GM18861 (cell line): ENCODE measurements around the gene SBK1.

ENCODE experiments used
- ATAC-seq: cut with Tn5 transposase; IDR thresholded peaks from one replicate; pipeline ENCODE4 v1.9.1; 2021; ENCODE audit not compliant: unreplicated experiment

The SBK1 gene

DNA sequence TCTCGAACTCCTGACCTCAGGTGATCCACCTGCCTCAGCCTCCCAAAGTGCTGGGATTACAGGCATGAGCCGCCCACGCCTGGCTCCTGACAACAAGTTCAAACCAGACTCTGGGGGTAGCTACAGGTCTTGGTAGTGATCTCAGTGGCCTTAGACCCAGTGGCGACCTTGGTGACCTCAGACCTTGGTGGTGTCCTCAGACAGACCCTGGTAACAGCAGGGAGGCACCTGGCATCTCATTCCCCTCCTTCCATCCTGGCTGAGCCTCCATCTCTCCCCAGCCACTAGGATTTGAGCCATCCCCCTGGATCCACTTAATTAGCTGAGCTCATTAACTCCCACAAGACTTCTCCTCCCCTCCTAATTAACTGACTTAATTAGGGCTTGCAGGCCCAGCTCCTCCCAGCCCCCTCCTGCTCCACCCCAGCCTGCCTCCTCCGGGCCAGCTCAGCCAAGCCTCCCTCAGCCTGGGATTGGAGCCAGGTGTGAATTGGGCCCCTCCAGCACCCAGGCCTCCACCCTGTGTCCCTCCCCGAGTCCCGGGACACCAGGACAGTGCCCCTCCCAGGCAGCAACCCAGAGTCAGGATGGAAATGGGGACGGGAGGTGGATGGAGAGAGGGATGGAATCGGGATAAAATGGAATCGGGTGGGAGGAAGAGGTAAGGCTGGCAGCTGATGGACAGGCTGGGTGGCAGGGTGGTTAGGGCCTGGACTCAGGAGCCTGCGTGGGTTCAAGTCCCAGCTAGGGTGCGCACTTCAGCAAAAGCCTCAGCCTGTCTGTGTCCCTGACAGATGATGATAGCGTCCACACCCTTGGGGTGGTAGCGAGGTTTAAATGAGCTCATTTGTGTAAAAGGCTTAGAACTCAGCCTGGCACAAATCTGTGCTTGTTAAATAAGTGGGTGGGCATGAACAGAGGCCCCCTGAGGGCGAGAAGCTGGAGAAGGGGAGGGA, 11.2 kb upstream of the SBK1 start:
- ATAC-seq: no peak

DNA sequence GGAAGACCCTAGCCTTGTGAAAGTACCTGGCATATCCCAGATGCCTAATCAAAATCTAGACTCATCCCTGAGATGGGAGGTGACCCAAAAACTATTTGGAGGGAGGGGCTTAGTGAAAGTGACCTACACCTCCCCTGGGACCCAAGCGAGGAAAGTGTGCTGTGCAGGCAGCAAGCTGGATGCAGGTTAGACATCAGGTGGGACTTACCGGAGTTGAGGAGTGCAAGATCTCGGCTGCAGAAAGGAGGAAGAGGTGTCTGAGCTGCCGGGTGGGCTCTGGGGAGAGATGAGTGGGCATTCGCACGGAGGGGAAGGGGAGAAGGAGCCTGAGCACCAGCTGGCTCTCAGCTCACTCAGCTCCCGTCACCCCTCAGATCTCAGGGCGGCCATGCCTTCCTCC, 10.3 kb upstream of the SBK1 start:
- no peak for ATAC-seq

DNA sequence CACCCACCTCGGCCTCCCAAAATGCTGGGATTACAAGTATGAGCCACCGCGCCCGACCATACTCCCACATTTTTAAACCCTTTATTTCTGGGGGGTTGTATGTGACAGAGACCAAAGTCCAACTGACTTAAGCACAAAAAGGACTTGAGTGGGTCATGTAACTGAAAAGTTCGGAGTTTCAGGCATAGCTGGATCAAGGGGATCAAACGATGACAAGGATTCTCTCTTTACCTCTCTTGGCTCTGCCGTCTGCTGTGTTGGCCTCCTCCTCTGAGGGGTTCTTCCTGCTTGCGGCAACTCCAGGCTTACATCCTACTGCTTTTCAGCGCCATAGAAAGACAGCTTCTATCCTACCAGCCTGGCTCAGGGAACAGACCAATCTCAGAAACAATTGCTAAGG, 9.2 kb upstream of the SBK1 start:
- no peak for ATAC-seq

DNA sequence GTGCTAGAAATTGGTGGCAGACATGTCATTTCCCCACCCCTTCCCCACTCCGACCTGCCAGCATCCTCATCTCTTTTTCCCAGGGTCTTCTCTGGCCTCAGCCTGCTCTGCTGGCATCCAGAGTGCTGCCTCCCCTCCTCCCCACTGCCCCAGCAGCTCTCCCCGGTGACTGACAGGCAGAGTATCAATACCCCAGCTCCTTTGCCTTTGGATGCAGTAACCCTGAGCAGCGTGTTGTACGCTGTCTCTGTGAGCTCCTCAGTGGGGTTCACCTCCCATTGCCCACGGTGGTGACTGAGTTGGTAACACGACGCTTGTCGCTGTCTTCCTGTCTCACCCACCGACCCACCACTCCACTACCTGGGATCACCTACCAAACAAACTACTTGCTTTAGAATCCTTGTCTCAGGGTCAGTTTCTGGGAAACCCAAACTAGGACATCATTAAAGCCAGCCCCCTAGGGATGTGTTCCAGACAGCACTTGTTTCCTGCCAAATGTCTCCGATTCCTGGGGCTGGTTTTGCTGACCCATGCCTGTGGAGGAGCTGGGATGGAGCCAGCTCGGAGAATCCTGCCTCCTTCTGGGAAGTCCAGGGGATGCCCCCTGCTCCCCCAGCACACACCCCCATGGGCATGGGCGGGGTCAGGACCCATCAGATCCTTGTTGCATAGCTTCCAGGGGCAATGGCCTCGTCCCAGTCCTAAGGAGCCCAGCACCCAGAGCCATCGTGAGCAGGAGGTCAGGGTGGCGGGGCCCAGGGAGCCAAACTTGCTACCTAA, 8.3 kb upstream of the SBK1 start:
- no peak for ATAC-seq

DNA sequence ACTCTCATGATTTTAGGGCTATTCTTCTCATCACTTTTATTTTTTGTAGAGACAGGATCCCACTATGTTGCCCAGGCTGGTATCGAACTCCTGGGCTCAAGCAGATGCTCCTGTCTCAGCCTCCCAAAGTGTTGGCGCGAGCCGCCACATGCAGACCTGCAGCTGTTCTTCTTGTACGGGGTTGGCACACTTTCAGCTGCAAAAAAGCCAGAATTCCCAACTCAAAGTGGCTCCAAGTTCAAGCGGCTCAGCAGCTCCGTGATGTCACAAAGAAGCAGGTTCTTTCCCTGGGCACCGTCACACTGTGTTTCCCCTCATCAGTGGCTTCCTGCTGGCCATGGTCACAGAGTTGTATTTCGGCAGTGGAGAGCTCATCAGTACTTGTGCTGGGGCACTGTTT, 6.7 kb upstream of the SBK1 start:
- no peak for ATAC-seq

DNA sequence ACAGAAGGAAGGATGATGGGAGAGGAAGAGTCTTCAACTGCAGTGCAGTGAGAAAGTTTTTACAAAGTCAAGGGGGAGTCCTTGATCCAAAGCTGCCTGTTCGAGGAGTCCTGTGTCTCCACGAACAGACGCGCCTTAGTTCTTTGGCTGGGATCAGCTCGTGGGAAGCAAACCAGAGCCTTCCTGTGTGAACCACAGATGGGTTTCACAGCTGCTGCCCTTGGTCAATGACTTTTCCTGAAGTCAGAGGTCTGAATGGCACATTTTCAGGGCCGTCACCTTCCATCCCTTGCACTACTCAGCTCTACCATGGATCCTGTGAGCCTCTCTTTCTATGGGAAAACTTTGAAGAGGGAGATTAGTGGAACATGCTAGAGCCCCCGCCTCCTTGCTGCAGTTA, 4.2 kb upstream of the SBK1 start:
- no peak for ATAC-seq

DNA sequence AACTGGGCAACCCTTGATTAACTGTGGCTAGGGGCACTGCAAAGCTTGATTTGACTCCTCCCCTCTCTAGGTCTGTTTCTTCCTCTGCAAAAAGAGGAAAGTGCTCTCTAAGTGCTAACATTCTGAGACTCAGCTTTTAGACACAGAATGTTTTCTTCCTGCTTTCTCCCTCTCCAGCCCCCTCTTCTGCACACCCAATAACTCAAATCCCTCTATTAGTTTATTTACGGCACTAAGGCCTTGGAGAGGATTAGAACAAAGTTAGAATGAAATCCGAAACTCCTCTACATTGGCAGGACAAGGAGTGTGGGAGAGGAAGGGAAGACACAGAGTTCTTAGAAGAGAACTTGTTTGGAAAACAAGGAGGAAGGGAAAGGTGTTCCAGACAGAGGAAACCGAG, 3.3 kb upstream of the SBK1 start:
- no peak for ATAC-seq

DNA sequence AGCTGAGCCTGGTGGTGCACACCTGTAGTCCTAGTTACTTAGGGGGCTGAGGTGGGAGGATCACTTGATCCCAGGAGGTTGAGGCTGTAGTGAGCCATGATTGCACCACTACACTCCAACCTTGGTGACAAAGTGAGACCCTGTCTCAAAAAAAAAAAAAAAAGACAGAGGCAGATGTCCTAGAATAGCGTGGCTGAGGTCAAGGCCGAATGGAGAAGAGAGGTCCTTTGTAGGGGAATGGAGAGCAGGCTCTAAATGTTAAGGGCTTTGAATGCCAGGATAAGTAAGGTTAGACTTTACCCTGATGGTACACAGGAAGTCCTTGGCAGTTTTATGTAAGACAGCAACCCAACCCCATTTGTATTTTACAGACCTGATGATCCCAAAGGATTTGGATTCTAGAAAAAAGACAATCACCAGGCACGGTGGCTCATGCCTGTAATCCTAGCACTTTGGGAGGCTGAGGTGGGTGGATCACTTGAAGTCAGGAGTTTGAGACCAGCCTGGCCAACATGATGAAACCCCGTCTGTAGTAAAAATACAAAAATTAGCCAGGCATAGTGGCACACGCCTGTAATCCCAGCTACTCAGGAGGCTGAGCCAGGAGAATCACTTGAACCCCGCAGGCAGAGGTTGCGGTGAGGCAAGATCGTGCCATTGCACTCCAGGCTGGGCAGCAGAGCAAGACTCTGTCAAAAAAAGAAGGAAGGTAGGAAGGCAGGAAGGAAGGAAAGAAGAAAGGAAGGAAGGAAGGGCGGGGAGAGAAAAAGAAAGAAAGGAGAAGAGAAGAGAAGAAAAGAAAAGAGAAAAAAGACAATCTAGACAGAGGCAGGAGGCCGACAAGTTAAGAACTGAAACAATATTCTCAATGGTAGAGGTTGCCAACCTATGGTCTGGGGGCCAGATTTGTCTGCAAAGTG, 2.1 kb upstream of the SBK1 start:
- ATAC-seq: no peak

DNA sequence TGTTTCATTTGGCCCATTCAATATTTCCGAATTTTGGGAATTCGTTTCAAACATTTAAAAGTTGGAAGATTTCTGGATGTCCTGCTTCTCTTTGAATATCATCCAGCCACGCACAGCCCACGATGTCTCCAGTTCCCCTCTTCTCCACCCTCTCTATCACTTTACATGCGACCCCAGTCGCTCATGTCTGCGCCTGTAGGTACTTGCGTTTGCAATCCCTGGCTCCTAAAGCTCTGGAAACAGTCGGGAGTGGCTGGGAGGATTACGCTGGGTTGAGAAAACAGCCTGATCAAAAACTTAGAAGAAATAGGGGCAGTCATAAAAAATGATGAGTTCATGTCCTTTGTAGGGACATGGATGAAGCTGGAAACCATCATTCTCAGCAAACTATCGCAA, 1.5 kb upstream of the SBK1 start:
- ATAC-seq: no peak

DNA sequence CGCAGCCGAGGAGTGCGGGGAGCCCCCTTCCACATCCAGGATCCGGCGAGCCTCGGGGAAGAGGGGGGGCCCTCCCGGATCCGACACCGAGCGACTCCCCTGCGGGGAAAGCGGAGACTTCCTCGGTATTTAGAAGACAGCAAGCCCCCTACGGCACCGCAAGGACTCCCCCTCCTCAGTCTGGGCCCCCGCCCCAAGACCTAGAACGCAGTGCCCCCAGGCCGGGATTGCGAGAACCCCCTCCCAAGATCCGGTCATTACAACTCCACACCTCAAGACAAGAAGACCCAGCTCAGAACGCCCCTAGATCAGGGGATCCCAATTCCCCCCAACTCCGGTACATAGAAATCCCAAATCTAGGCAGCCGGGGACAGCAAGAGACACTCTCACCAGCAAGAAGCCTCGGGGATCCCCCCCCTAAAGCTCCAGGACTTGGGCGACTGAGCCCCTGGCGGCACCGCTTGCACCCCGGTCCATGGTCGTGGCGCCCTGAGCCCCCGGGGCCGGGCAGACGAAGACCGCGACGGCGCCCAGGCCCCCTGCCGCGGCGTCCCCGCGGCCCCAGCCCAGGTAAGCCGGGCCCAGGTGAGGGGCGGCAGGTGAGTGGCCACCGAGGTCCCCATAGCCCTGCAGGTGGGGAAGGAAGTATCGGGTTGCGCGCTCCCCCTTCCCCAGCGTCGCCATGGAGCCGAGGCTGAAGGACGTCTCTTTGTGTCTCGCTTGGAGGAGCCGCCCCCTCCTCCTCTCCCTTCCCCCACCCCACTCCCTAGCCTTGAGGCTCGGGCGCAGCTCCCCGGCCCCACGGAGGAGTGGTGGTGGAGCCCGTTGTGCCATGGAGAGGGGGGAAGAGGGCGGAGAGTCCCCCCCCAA, 641 bp downstream of the SBK1 start:
- ATAC-seq: peak; percentile 10

DNA sequence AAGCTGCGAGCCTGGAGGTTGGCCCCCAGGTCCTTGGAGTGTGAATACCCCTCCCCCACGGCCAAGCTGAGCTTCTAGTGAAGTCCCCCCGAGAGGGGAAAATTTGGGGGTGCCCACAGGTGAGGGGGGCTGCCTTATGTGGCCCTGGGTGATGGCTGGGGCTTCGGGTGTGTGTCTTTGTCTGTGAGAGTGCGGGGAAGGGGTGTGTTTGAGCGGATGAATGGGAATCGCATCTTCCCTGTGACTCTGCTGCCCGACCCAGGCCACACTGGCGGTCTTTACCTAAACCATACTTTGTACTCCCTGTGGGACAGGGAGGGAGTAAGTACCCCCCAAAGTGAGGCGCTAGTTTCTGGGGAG, 1.3 kb downstream of the SBK1 start:
- ATAC-seq: no peak

DNA sequence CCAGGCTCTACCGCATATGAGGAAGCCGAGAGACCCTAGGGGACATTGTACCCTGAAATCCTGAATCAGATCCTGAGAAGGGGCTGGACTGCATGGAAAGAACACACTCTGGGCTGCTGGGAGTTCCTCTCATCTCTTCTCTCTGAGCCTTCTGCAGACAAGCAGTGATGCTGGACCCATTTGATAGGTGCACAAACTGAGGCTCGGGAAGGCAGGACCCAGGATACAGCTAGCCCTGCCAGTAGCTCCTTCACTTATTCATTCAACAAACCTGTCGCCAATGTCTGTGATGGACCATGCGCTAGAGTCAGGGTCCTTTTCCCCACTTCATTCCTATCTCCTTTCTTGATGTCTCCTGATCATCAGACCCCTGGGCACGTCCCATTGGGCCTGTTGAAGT, 1.9 kb downstream of the SBK1 start:
- no peak for ATAC-seq

DNA sequence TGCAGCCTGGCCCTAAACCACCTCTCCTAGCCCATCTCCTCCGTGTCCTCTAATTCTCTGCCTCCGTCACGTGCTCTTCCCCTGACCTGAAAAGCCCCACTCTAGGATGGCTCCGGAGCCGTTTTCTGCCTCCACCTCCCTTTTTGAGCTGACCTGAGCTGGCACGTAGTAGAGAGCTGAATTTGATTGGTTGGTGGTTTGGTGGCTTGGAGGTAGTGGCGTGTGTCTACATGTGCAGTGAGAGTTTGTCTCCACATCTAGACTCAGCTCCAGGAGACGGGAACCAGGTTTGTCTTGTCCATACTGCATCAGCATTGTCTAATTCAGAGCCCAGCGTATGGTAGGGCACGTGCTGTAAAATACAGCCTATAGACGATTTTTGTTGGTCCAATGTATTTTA, 3.0 kb downstream of the SBK1 start:
- ATAC-seq: no peak

DNA sequence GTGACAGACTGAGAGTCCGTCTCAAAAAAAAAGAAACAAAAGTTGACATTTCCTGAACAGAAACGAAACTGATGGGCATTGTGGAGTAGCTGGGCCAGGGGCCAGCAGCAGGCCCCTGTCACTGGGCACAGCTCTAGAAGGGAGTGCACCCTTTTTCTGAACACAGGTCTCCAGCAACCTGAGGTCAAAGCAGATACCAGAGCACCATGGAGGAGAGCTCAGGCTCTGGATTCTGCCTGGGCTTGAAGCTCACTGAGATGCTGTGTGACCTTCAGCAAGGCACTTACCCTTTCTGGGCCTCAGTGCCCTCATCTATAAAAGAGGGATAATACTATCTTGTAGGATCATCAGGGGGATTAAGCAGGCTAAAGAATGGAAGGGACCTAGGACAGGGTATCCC, 5.0 kb downstream of the SBK1 start:
- ATAC-seq: no peak

DNA sequence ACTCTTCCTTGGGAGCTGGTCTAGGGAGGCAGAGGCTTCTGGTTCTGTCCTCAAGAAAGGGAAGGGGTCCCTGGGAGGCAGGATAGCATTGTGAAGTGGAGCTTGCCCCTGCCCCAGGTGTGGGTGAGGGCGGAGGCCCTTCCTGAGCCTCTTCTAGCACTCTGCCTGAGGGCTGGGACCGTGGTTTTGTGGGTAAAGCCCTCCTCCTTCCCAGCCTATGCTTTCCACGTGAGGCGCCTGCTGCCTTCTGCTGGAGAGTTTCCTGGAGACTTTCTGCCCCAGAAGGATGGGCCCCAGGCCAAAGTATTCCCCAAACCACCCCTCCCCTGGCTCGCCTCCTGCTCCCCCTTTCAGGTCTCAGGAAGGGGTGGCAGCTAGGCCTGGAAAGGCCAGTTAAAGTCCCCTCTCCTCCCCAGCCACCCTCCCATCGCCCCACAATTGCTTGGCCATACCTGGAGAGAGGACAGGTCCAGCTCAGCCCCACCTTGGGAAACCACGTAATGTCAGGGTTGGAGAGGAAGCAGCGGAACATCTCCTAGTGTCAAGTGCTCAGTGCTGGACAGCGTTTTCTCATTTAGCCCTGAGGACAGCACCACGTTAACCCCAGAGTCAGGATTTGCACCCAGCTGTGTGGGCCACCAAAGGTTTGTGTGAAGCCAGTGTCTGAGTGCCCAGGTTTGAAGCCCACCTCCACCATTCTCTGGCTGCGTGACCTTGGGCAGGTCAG, 5.6 kb downstream of the SBK1 start:
- no peak for ATAC-seq

DNA sequence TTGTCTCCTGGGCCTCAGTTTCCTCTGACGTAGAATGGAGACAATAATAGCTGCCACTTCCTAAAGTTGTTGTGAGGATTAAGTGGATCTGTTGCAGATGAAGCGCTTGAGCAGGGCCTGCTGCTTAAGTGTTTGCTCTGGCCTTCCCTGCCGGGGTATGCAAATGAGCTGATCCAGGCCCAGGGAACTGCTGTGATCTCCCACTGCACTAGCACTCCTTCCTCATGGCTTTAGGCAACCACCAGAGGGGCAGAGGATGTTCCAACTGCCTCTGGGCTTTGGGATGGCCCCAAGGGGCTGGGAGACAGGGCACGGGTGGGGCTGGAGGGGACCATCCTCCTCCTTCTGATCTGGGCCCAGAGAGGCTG, 6.2 kb downstream of the SBK1 start:
- no peak for ATAC-seq

DNA sequence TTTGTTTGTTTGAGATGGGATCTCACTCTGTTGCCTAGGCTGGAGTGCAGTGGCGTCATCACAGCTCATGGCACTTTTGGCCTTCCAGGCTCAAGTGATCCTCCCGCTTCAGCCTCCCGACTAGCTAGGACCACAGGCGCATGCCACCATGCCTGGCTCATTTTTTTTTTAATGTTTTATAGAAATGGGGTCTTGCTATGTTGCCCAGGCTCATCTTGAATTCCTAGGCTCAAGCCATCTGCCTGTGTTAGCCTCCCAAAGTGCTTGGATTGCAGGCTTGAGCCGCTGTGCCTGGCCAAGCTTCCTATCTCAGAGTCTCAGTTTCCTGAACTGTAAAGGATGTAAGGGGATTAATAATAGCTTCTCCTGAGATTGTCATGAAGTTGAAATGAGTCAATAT, 8.0 kb downstream of the SBK1 start:
- ATAC-seq: no peak

DNA sequence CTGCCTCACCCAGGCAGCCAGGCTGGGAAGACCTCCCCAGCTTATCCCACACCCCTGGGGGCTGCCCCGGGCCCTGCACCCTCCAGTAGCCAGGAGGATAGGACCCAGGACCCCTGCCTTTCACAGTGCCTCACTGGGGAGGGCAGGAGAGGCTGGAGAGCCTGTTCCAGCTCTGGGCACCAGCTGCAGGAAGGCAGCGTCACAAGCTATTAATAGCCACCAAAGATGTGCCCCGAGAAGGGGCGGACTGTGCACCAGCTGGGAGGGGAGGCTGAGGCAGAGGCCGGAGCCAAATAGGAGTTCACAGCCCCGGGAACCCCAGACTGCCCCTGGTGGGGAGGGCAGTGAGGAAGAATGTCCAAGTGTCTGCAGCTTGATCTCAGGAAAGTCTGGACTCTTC, 8.8 kb downstream of the SBK1 start:
- ATAC-seq: no peak

DNA sequence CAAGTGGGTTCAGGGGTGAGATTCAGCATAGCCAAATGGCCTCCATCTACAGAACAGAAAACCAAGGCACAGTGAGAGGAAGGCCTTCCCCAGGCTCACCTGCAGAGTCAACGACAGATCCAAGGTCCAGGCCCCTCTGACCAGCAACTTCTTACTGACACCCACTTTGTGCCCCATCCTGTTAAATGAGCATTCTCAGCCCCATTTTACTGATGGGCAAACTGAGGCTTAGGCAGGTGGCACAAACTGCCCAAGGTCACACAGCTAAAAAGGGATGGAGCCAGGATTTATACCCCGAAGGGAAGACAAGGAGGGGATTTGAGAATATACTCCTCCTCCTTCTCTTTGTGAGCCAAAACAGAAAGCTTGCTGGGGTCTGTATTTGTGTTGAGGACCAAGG, 9.3 kb downstream of the SBK1 start:
- ATAC-seq: no peak

DNA sequence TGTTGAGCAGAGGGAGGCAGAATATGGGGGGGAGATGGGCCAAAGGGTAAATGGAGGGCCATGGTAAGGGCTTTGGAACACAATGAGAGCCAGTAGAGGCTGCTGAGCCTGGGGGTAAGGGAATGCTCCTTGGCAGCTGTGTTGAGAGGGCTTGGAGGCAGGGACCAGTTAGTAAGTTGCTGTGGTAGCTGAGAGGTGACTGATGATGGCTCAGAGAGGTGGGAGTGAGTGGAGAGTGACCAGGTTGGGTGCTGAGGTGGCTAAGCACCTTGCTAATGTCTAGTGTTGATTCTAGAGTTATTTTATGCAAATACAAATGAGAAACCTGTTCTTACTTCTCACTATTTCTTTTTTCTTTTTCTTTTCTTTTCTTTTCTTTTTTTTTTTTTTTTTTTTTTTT, 10.8 kb downstream of the SBK1 start:
- ATAC-seq: no peak
